ENCODE measurements around the gene TLCD3B. TPM values are rescaled to one million over a fixed set of nuclear protein-coding genes. Genes with fewer than 3 reads are reported as not detected.

The TLCD3B gene
- total RNA-seq, 2 experiments from 2014 or later: 4.3 to 17.6 TPM

DNA sequence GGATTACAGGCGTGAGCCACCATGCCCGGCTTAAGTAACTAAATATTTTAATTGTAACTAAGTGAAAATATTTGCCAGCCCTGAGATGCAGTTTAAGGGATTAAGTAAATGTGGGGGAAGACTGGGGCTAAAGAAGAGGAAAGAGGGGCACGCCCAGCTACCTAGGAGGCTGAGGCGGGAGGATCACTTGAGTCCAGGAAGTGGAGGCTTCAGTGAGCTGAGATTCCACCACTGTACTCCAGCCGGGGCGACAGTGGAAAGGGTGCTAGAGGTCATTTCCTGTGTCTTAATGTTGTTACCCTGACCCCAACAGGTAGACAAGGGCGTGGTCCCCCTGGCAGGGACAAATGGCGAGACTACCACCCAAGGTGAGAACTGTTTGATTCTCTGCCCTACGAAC is 37.3 kb upstream of the TLCD3B start:
- DNase-seq (ENCODE audit: low spot score): no peak
- Histone ChIP-seq H2AFZ (ENCODE audit: low read length) (no peak overlapping the region), H4K20me1 (ENCODE audit: insufficient read depth, low read length) (peaks cover 14% of the 10 kb centered on the region), H3K4me2 (ENCODE audit: low read length) (no peak overlapping the region; the same call in 1 of the 2 replicates), H3K9me3 (ENCODE audit: low read length) (no peaks in the 10 kb centered on the region), H3K9me2 (ENCODE audit: insufficient read depth, low read length) (no peaks in the 10 kb centered on the region), H3K4me3 (ENCODE audit: low read depth, low read length, poor library complexity, severe bottlenecking) (no peak overlapping the region), H3K4me1 (ENCODE audit: insufficient read depth, low read length, poor library complexity, severe bottlenecking) (peaks cover 36% of the 10 kb centered on the region), H3K79me2 (ENCODE audit: insufficient read depth, low read depth, low read length) (peaks cover 44% of the 10 kb centered on the region), H3K27ac (ENCODE audit: low read depth, low read length, poor library complexity, severe bottlenecking) (no peak overlapping the region), H3K36me3 (ENCODE audit: insufficient read depth, low read length) (peaks cover 77% of the 10 kb centered on the region)
- ChIA-PET POLR2A (interaction anchor here (0.6 to 0.7 kb wide), 2 partner anchors 111 to 366 kb away, joined by 4 to 5 read pairs; no protein-coding TSS in a partner anchor), CTCF (ENCODE audit: unreplicated experiment) (no interaction called here)
- intact Hi-C loops (cut with micrococcal nuclease; ENCODE audit: unreplicated experiment): loop anchor here (10.0 kb wide), 1 partner anchor 286 kb away; the partner anchor contains the start of gene CD2BP2
- no TSS peak for BruUV-seq (replicated peaks)
- no peak for TF ChIP-seq EZH2phosphoT487 (IDR thresholded peaks at IDR 0.05; ENCODE audit: borderline replicate concordance, low read depth, low read length)
- TF ChIP-seq, protein P1, sequence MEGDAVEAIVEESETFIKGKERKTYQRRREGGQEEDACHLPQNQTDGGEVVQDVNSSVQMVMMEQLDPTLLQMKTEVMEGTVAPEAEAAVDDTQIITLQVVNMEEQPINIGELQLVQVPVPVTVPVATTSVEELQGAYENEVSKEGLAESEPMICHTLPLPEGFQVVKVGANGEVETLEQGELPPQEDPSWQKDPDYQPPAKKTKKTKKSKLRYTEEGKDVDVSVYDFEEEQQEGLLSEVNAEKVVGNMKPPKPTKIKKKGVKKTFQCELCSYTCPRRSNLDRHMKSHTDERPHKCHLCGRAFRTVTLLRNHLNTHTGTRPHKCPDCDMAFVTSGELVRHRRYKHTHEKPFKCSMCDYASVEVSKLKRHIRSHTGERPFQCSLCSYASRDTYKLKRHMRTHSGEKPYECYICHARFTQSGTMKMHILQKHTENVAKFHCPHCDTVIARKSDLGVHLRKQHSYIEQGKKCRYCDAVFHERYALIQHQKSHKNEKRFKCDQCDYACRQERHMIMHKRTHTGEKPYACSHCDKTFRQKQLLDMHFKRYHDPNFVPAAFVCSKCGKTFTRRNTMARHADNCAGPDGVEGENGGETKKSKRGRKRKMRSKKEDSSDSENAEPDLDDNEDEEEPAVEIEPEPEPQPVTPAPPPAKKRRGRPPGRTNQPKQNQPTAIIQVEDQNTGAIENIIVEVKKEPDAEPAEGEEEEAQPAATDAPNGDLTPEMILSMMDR (conservative IDR thresholded peaks at IDR 0.05; ENCODE audit: low read length): no peak

DNA sequence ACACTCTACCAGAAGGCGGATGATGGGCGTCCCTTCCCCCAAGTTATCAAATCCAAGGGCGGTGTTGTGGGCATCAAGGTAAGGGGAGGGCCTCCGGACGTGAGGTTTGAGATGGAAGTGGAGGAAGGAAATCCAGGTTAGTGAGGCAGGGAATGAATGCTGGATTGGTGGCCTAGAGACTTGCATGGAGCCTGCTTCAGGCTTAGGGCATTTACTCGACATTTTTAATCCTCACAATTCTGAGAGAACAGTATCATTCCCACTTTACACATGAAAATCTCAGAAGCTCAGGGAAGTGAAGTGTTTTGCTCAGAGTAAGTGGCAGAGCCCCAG is 36.5 kb upstream of the TLCD3B start:
- Histone ChIP-seq H3K4me2 (ENCODE audit: low read length) (peak overlapping the region; percentile 94), H3K27ac (ENCODE audit: low read depth, low read length, poor library complexity, severe bottlenecking) (no peak overlapping the region), H3K79me2 (ENCODE audit: insufficient read depth, low read depth, low read length) (peaks cover 44% of the 10 kb centered on the region), H3K9me2 (ENCODE audit: insufficient read depth, low read length) (no peaks in the 10 kb centered on the region), H3K4me1 (ENCODE audit: insufficient read depth, low read length, poor library complexity, severe bottlenecking) (peaks cover 39% of the 10 kb centered on the region), H3K36me3 (ENCODE audit: insufficient read depth, low read length) (peaks cover 69% of the 10 kb centered on the region), H4K20me1 (ENCODE audit: insufficient read depth, low read length) (peaks cover 14% of the 10 kb centered on the region), H2AFZ (ENCODE audit: low read length) (no peak overlapping the region), H3K4me3 (ENCODE audit: low read depth, low read length, poor library complexity, severe bottlenecking) (peak overlapping the region; percentile 99), H3K9me3 (ENCODE audit: low read length) (no peaks in the 10 kb centered on the region)
- intact Hi-C loops (cut with micrococcal nuclease; ENCODE audit: unreplicated experiment): loop anchor here (10.0 kb wide), 1 partner anchor 287 kb away; the partner anchor contains the start of gene CD2BP2
- BruUV-seq (replicated peaks): no TSS peak
- no peak for DNase-seq (ENCODE audit: low spot score)
- CTCF ChIA-PET (ENCODE audit: unreplicated experiment): no interaction called here
- POLR2A ChIA-PET: interaction anchor here (1.5 kb wide), 1 partner anchor 25 kb away, joined by 4 read pairs; no protein-coding TSS in a partner anchor
- TF ChIP-seq, protein P1 (conservative IDR thresholded peaks at IDR 0.05; ENCODE audit: low read length): no peak
- no peak for TF ChIP-seq EZH2phosphoT487 (IDR thresholded peaks at IDR 0.05; ENCODE audit: borderline replicate concordance, low read depth, low read length)

DNA sequence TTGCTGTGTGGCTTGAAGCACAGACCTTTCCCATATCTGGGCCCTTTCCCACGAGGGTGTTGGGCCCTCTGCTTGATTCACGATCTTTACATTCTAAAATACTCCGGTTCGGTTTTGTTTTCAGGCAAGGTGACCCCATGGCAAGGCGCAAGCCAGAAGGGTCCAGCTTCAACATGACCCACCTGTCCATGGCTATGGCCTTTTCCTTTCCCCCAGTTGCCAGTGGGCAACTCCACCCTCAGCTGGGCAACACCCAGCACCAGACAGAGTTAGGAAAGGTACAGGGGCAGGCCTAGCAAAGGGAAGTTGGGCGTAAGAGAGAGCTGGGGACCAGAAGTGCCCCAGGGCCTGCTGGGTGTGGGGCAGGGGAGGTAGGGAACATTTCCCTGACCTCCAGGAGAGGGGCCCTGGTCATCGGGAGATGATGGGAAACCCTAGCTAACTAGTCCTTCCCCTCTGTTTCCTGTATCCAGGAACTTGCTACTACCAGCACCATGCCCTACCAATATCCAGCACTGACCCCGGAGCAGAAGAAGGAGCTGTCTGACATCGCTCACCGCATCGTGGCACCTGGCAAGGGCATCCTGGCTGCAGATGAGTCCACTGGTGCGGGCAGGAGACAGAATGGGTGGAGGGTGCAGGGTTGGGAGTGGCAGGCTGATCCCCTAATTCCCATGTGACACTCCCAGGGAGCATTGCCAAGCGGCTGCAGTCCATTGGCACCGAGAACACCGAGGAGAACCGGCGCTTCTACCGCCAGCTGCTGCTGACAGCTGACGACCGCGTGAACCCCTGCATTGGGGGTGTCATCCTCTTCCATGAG is 35.9 kb upstream of the TLCD3B start:
- DNase-seq (ENCODE audit: low spot score): no peak
- peaks cover 64% of the 10 kb centered on the region for H3K36me3 ChIP-seq (ENCODE audit: insufficient read depth, low read length)
- no TSS peak for BruUV-seq (replicated peaks)
- ChIA-PET POLR2A (interaction anchor here (0.6 to 1.5 kb wide), 3 partner anchors 9 to 205 kb away, joined by 3 to 4 read pairs (median 3); no protein-coding TSS in a partner anchor), CTCF (ENCODE audit: unreplicated experiment) (no interaction called here)
- H3K79me2 ChIP-seq (ENCODE audit: insufficient read depth, low read depth, low read length): peaks cover 44% of the 10 kb centered on the region
- intact Hi-C loops (cut with micrococcal nuclease; ENCODE audit: unreplicated experiment): loop anchor here (10.0 kb wide), 1 partner anchor 288 kb away; the partner anchor contains the start of gene CD2BP2
- peaks cover 14% of the 10 kb centered on the region for H4K20me1 ChIP-seq (ENCODE audit: insufficient read depth, low read length)
- peak overlapping the region; percentile 94 for H3K4me2 ChIP-seq (ENCODE audit: low read length)
- H3K27ac ChIP-seq (ENCODE audit: low read depth, low read length, poor library complexity, severe bottlenecking): peak overlapping the region; percentile 86
- H3K9me2 ChIP-seq (ENCODE audit: insufficient read depth, low read length): no peaks in the 10 kb centered on the region
- TF ChIP-seq EZH2phosphoT487 (IDR thresholded peaks at IDR 0.05; ENCODE audit: borderline replicate concordance, low read depth, low read length): no peak
- TF ChIP-seq, protein P1 (conservative IDR thresholded peaks at IDR 0.05; ENCODE audit: low read length): no peak
- H3K9me3 ChIP-seq (ENCODE audit: low read length): no peaks in the 10 kb centered on the region
- no peak overlapping the region for H2AFZ ChIP-seq (ENCODE audit: low read length)
- peaks cover 39% of the 10 kb centered on the region for H3K4me1 ChIP-seq (ENCODE audit: insufficient read depth, low read length, poor library complexity, severe bottlenecking)
- H3K4me3 ChIP-seq (ENCODE audit: low read depth, low read length, poor library complexity, severe bottlenecking): peak overlapping the region; percentile 99
